PC-3 (cell line): ENCODE data around the gene EIF2AK2. TPM values are rescaled to one million over a fixed set of nuclear protein-coding genes. Genes with fewer than 3 reads are reported as not detected.

Experiments used
- ATAC-seq: fragments of 200-7000 bp; cut with Tn5 transposase; 2 replicates; pipeline ENCODE4 v1.9.1; 2020; ENCODE audit warnings: mild to moderate bottlenecking, moderate library complexity
- BruUV-seq: library from RNA; stranded (reverse); fragments of 400-500 nt; replicated peaks from 2 replicates; lab custom pipeline; 2021; lab: Mats Ljungman, UMichigan
- CTCF ChIA-PET: fragments of 300-600 bp; sonication (Branson Sonifier 250); formaldehyde crosslinking; loops from one replicate; lab custom pipeline; 2022; ENCODE audit warnings: antibody characterized with exemption; lab: Charles Lee
- POLR2A ChIA-PET: fragments of 300-600 bp; sonication (Branson Sonifier 250); formaldehyde crosslinking; loops from one replicate; lab custom pipeline; 2022; ENCODE audit warnings: antibody characterized with exemption; ENCODE audit not compliant: unreplicated experiment; lab: Charles Lee
- DNase-seq: peaks from one replicate; pipeline ENCODE4 v3.0.0-alpha.2; 2015
- H2AFZ ChIP-seq: fragments of 300-600 bp; sonication (generic); 2 replicates; pipeline ENCODE4 v1.6.0; 2016; ENCODE audit warnings: antibody characterized with exemption, low read length
- H3F3A ChIP-seq: fragments of 300-600 bp; sonication (generic); one replicate; pipeline ENCODE4 v1.6.0; 2017; ENCODE audit warnings: antibody characterized with exemption, low read length, control low read depth, mild to moderate bottlenecking; ENCODE audit not compliant: unreplicated experiment
- H3K27ac ChIP-seq: fragments of 300-600 bp; sonication (generic); 2 replicates; pipeline ENCODE4 v1.5.1; 2016; ENCODE audit warnings: mild to moderate bottlenecking, low read length
- H3K27me3 ChIP-seq: fragments of 300-600 bp; sonication (generic); 2 replicates; pipeline ENCODE4 v1.6.1; 2016; ENCODE audit warnings: low read length, mixed read lengths
- H3K36me3 ChIP-seq: fragments of 300-600 bp; sonication (generic); 2 replicates; pipeline ENCODE4 v1.6.1; 2016; ENCODE audit warnings: low read depth, mixed run types, low read length, mixed read lengths
- H3K4me1 ChIP-seq: fragments of 300-600 bp; sonication (generic); 2 replicates; pipeline ENCODE4 v1.5.1; 2016; ENCODE audit warnings: low read length; ENCODE audit not compliant: insufficient read depth
- H3K4me2 ChIP-seq: fragments of 300-600 bp; sonication (generic); 2 replicates; pipeline ENCODE4 v1.6.0; 2016; ENCODE audit warnings: low read length
- H3K4me3 ChIP-seq: fragments of 300-600 bp; sonication (generic); 2 replicates; pipeline ENCODE4 v1.5.1; 2016; ENCODE audit warnings: mild to moderate bottlenecking, low read length, mixed read lengths
- H3K79me2 ChIP-seq: fragments of 300-600 bp; sonication (generic); 2 replicates; pipeline ENCODE4 v1.6.1; 2017; ENCODE audit warnings: low read length, mixed read lengths
- H3K9ac ChIP-seq: fragments of 300-600 bp; sonication (generic); 2 replicates; pipeline ENCODE4 v1.6.0; 2016; ENCODE audit warnings: mild to moderate bottlenecking, low read length
- H3K9me2 ChIP-seq: fragments of 300-600 bp; sonication (generic); replicated peaks from 2 replicates; pipeline ENCODE4 v1.6.1; 2016; ENCODE audit warnings: mixed run types, low read length, mixed read lengths
- H3K9me3 ChIP-seq: fragments of 300-600 bp; sonication (generic); 2 replicates; pipeline ENCODE4 v1.6.1; 2016; ENCODE audit warnings: low read length, mixed read lengths
- H4K20me1 ChIP-seq: fragments of 300-600 bp; sonication (generic); 2 replicates; pipeline ENCODE4 v1.6.1; 2016; ENCODE audit warnings: low read length, mixed read lengths
- EZH2 ChIP-seq: fragments of 300-600 bp; sonication (generic); IDR thresholded peaks from one replicate; pipeline ENCODE4 v1.6.1; 2017; ENCODE audit warnings: antibody characterized with exemption, mild to moderate bottlenecking, low read length; ENCODE audit not compliant: unreplicated experiment
- EZH2phosphoT487 ChIP-seq: fragments of 300-600 bp; sonication (generic); IDR thresholded peaks from 2 replicates; pipeline ENCODE4 v1.6.1; 2018; ENCODE audit warnings: mild to moderate bottlenecking, antibody characterized with exemption, low read length, borderline replicate concordance
- intact Hi-C: fragments of 100-400 bp; cut with micrococcal nuclease; formaldehyde crosslinking; loops from 2 replicates; pipeline ENCODE4 v1.9.0; 2023
- total RNA-seq: library from RNA; depleted of rRNA; stranded (reverse); fragments of >200 nt; gene quantifications from 2 replicates; pipeline ENCODE4 v1.2.3, GENCODE V29; 2014
- TF ChIP-seq, protein P1 (sequence below): fragments of 300-600 bp; sonication (generic); conservative IDR thresholded peaks from 2 replicates; pipeline ENCODE4 v1.5.1; 2017; ENCODE audit warnings: antibody characterized with exemption, low read depth, mild to moderate bottlenecking, low read length

Gene EIF2AK2
- total RNA-seq, 1 experiment from 2014 or later, result 29.3 TPM

DNA sequence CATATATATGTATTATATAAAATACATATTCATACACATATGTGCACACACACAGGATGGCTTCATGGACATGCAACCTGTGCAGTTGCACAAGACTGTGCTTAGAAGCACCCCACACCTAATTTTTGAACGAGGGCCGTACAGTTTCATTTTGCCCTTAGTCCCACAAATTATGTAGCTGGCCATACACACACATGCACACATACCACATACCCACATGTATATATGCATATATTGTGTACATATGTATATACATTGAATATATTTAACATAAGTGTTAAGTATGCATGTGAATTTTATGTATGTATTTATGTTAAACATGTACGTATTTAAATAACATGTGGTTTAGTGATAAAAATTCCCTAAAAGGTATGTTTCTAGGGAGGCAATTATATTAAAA is 54.2 kb downstream of the EIF2AK2 start:
- no TSS peak for BruUV-seq
- DNase-seq, result no peak
- POLR2A ChIA-PET, result no interaction called here

DNA sequence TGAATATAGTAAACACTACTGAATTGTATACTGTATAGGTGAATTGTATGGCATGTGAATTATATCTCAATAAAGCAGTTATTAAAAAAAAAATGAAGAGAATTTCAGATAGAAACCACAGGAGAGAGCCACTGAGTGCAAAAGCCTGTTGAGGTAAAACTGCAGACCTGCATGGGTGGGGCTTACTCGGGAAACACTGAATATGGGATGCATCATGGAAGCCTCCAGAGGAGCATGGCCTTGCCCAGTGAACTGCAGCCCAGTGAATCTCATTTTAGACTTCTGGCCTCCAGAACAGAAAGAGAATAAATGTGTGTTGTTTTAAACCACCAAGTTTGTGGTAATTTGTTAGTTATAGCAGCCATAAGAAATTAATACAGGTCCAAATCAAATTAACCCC is 56.7 kb downstream of the EIF2AK2 start:
- ChIA-PET CTCF (no interaction called here), POLR2A (no interaction called here)
- Histone ChIP-seq H3K4me1 (peaks cover 15% of the 10 kb centered on the region), H3K9me3 (no peaks in the 10 kb centered on the region), H3K4me3 (no peak overlapping the region), H3F3A (no peaks in the 10 kb centered on the region), H3K79me2 (no peaks in the 10 kb centered on the region), H3K9me2 (no peaks in the 10 kb centered on the region), H3K36me3 (peaks cover 15% of the 10 kb centered on the region), H3K9ac (no peak overlapping the region), H3K4me2 (no peak overlapping the region), H3K27me3 (no peaks in the 10 kb centered on the region), H3K27ac (no peak overlapping the region), H4K20me1 (no peaks in the 10 kb centered on the region), H2AFZ (no peak overlapping the region)
- DNase-seq (peak; percentile 5), ATAC-seq (no peak)
- intact Hi-C loops, result no loop called here
- TF ChIP-seq, protein P1, sequence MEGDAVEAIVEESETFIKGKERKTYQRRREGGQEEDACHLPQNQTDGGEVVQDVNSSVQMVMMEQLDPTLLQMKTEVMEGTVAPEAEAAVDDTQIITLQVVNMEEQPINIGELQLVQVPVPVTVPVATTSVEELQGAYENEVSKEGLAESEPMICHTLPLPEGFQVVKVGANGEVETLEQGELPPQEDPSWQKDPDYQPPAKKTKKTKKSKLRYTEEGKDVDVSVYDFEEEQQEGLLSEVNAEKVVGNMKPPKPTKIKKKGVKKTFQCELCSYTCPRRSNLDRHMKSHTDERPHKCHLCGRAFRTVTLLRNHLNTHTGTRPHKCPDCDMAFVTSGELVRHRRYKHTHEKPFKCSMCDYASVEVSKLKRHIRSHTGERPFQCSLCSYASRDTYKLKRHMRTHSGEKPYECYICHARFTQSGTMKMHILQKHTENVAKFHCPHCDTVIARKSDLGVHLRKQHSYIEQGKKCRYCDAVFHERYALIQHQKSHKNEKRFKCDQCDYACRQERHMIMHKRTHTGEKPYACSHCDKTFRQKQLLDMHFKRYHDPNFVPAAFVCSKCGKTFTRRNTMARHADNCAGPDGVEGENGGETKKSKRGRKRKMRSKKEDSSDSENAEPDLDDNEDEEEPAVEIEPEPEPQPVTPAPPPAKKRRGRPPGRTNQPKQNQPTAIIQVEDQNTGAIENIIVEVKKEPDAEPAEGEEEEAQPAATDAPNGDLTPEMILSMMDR, result no peak
- no peak for TF ChIP-seq EZH2phosphoT487
- no peak for TF ChIP-seq EZH2
- BruUV-seq, result no TSS peak

More for the DNA sequence above, 54.2 kb downstream of the EIF2AK2 start:
- ATAC-seq, result no peak
- CTCF ChIA-PET, result no interaction called here
- H4K20me1 ChIP-seq, result no peaks in the 10 kb centered on the region
- no peak overlapping the region for H2AFZ ChIP-seq
- peaks cover 26% of the 10 kb centered on the region for H3K36me3 ChIP-seq
- no peaks in the 10 kb centered on the region for H3K79me2 ChIP-seq
- H3K27ac ChIP-seq, result no peak overlapping the region
- peaks cover 15% of the 10 kb centered on the region for H3K4me1 ChIP-seq
- H3K9ac ChIP-seq, result no peak overlapping the region
- intact Hi-C loops, result no loop called here
- no peaks in the 10 kb centered on the region for H3K9me3 ChIP-seq
- no peaks in the 10 kb centered on the region for H3F3A ChIP-seq
- no peaks in the 10 kb centered on the region for H3K9me2 ChIP-seq
- no peak overlapping the region for H3K4me2 ChIP-seq
- H3K4me3 ChIP-seq, result no peak overlapping the region
- no peaks in the 10 kb centered on the region for H3K27me3 ChIP-seq
- no peak for TF ChIP-seq EZH2phosphoT487
- TF ChIP-seq, protein P1, result no peak
- TF ChIP-seq EZH2, result no peak

DNA sequence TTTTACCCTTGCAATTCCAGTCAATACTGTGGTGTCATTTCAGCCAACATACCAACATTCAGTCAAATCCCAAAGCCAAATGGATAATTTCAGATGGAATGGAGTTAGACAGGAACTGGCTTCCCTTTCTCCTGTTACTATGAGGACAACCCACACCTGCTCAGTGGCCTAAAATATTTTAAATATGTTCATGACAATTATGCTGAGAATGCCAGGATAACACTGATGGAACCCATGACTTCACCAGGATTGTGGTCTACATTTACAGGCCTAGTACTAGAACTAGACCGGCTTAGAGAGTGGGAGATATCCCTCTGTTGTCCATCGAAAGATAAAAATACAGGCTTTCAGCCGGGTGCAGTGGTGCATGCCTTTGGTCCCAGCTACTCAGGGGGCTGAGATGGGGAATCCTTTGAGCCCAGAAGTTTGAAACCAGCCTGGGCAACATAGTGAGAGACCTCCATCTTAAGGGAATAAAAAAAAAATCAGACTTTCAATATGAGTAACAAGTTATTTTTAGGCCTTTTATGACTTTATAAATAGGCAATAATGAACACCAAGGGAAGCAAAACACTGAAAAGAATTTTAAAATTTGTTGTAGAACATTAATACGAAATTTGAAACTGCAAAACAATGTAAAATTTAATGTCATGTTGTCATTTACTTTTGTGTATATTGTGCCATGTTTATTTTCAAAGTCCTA is 58.2 kb downstream of the EIF2AK2 start:
- no peak overlapping the region for H2AFZ ChIP-seq
- CTCF ChIA-PET, result no interaction called here
- H3K9ac ChIP-seq, result no peak overlapping the region
- TF ChIP-seq, protein P1, result no peak
- TF ChIP-seq EZH2 (no peak), EZH2phosphoT487 (no peak)
- peaks cover 23% of the 10 kb centered on the region for H3K36me3 ChIP-seq
- no peaks in the 10 kb centered on the region for H3K27me3 ChIP-seq
- ATAC-seq (no peak), DNase-seq (no peak)
- no peak overlapping the region for H3K4me2 ChIP-seq
- no peaks in the 10 kb centered on the region for H3K79me2 ChIP-seq
- no peaks in the 10 kb centered on the region for H3K9me3 ChIP-seq
- BruUV-seq, result no TSS peak
- H3K27ac ChIP-seq, result no peak overlapping the region
- no peaks in the 10 kb centered on the region for H4K20me1 ChIP-seq
- intact Hi-C loops, result no loop called here
- POLR2A ChIA-PET, result no interaction called here
- no peaks in the 10 kb centered on the region for H3K9me2 ChIP-seq
- no peak overlapping the region for H3K4me3 ChIP-seq
- H3K4me1 ChIP-seq, result peaks cover 4% of the 10 kb centered on the region; the same call in 1 of the 2 replicates
- H3F3A ChIP-seq, result no peaks in the 10 kb centered on the region
